ENCODE measurements around the gene PMF1. TPM values are rescaled to one million over a fixed set of nuclear protein-coding genes. Genes with fewer than 3 reads are reported as not detected.

The PMF1 gene
- total RNA-seq, 2 donors from 2014 or later: 122 to 127 TPM

DNA sequence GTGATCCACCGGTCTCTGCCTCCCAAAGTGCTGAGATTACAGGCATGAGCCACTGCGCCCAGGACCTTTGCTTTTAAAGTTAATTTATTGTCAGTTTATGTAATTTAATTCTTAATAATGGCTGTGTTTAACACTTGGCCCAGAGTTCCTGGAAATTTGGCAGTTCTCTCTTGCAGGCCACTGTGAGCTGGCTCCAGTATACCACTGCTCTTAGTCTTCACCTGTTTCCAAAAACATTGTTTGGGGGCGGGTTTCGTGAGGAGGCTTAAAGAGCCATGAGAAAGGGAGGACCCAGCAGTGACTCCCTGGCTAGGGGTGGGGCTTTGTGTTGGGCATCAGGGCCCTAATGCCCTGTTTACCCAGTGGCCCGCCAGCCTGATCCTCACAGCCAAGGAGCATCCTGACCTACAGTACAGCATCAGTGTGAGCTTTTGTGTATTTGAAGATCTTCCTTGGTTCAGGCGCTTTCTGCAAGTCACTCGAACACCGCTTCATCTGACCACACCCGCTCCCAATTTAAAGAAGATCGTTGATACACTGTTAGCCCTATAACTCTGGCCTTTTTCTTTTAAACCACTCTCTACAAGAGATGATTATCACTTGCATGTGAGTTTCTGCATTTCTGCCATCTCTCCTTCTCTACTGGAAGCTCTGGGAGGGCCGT, 17.1 kb downstream of the PMF1 start:
- peaks cover 25% of the 10 kb centered on the region for H3K4me1 Mint-ChIP-seq (ENCODE audit: low read depth)
- ATAC-seq (replicated peaks in 1 of 2) (no peak), DNase-seq (no peak)
- H3K4me3 Mint-ChIP-seq: no peak overlapping the region
- no peaks in the 10 kb centered on the region for H3K27me3 Mint-ChIP-seq (ENCODE audit: low read depth)
- no peaks in the 10 kb centered on the region for H3K9me3 Mint-ChIP-seq
- H3K36me3 Mint-ChIP-seq (ENCODE audit: insufficient read depth in 2 of 2): peaks cover 11 to 21% of the 10 kb centered on the region in 2 donors
- H3K27ac Mint-ChIP-seq: no peak overlapping the region

DNA sequence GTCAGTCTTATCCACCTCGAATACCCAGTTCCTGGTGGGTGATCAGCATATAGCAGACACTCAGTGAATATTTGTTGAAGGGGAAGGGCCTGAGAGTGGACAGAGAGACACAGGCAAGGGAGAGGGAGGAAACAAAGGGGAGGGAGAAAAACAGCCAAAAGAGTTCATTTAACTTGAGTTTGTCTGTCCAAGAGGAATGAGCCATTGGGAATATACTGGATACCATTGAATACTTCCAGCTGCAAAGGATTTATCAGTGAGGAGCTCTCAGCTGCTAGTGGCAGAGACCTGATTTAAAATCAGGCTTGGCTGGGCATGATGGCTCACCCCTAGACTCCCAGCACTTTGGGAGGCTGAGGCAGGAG, 17.6 kb downstream of the PMF1 start:
- H3K4me1 Mint-ChIP-seq (ENCODE audit: low read depth): peaks cover 20% of the 10 kb centered on the region
- no peak for DNase-seq
- H3K27ac Mint-ChIP-seq: no peak overlapping the region
- no peaks in the 10 kb centered on the region for H3K9me3 Mint-ChIP-seq
- no peak for ATAC-seq (replicated peaks in 1 of 2)
- no peaks in the 10 kb centered on the region for H3K27me3 Mint-ChIP-seq (ENCODE audit: low read depth)
- H3K36me3 Mint-ChIP-seq (ENCODE audit: insufficient read depth in 2 of 2): peaks cover 8 to 20% of the 10 kb centered on the region in 2 donors
- H3K4me3 Mint-ChIP-seq: no peak overlapping the region

DNA sequence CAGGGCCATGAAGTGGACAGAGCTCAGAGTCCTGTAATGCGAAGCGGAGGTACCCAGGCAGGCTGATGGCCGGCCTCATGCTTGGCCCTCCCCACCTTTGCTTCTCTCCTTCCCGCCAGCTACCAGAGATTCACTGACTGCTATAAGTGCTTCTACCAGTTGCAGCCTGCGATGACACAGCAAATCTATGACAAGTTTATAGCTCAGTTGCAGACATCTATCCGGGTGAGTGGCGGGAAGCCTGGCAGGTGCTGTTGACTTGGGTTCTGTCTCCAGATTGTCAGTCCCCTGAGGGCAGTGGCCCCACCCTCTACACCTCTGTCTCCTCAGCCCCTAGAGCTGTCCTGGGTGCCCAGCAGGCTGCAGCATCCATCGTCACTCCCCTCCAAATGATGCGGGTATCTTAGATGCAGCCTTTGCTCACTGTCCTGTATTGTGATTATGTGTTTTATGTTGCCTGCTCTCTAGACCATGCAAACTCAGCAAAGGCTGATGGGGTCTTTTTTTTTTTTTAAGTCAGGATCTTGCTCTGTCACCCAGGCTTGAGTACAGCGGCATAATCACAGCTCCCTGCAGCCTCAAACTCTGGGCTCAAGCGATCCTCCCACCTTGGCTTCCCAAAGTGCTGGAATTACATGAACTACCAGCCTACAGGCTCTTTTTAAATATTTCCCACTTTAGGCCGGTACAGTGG, 19.5 kb downstream of the PMF1 start:
- peaks cover 5% of the 10 kb centered on the region for H3K4me1 Mint-ChIP-seq (ENCODE audit: low read depth)
- H3K27me3 Mint-ChIP-seq (ENCODE audit: low read depth): no peaks in the 10 kb centered on the region
- no peaks in the 10 kb centered on the region for H3K9me3 Mint-ChIP-seq
- DNase-seq: no peak
- H3K27ac Mint-ChIP-seq: no peak overlapping the region
- peak in 1 of 2 donors; percentile 20 for ATAC-seq (replicated peaks in 1 of 2)
- H3K36me3 Mint-ChIP-seq (ENCODE audit: insufficient read depth in 2 of 2): peaks cover 8 to 23% of the 10 kb centered on the region in 2 donors
- no peak overlapping the region for H3K4me3 Mint-ChIP-seq

GRCh38 chr1:156233426-156234127, 20.8 kb downstream of the PMF1 start:
- DNase-seq (no peak), ATAC-seq (replicated peaks in 1 of 2) (no peak)
- no peak overlapping the region for H3K27ac Mint-ChIP-seq
- no peaks in the 10 kb centered on the region for H3K9me3 Mint-ChIP-seq
- no peaks in the 10 kb centered on the region for H3K4me1 Mint-ChIP-seq (ENCODE audit: low read depth)
- no peak overlapping the region for H3K4me3 Mint-ChIP-seq
- no peaks in the 10 kb centered on the region for H3K27me3 Mint-ChIP-seq (ENCODE audit: low read depth)
- H3K36me3 Mint-ChIP-seq (ENCODE audit: insufficient read depth in 2 of 2): peaks cover 9 to 22% of the 10 kb centered on the region in 2 donors

DNA sequence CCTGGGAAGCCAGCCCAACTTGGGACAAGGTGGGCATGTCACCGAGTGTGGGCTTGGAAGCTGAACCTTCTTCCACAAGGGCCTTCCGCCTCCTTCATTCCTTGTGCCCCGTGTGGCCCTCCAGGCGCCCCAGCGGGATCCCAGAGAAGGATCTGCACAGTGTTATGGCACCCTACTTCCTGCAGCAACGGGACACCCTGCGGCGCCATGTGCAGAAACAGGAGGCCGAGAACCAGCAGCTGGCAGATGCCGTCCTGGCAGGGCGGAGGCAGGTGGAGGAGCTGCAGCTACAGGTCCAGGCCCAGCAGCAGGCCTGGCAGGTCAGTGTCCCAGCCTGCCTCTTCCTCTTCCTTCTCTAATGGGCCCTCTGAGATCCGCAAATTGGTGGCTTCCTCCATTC, 23.4 kb downstream of the PMF1 start:
- DNase-seq: no peak
- no peak for ATAC-seq (replicated peaks in 1 of 2)
- Mint-ChIP-seq H3K4me1 (ENCODE audit: low read depth) (no peaks in the 10 kb centered on the region), H3K9me3 (no peaks in the 10 kb centered on the region), H3K27me3 (ENCODE audit: low read depth) (no peaks in the 10 kb centered on the region), H3K27ac (no peak overlapping the region), H3K4me3 (no peak overlapping the region), H3K36me3 (ENCODE audit: insufficient read depth in 2 of 2) (peaks cover 8 to 21% of the 10 kb centered on the region in 2 donors)

- ATAC-seq (replicated peaks in 1 of 2): no peak
- Mint-ChIP-seq H3K36me3 (ENCODE audit: insufficient read depth in 2 of 2) (peaks cover 8 to 21% of the 10 kb centered on the region in 2 donors), H3K27ac (no peak overlapping the region), H3K4me3 (no peak overlapping the region), H3K9me3 (no peaks in the 10 kb centered on the region), H3K4me1 (ENCODE audit: low read depth) (no peaks in the 10 kb centered on the region), H3K27me3 (ENCODE audit: low read depth) (no peaks in the 10 kb centered on the region)
- DNase-seq: no peak
These were observed 25.4 kb downstream of the PMF1 start for GRCh38 chr1:156238248-156238647.

DNA sequence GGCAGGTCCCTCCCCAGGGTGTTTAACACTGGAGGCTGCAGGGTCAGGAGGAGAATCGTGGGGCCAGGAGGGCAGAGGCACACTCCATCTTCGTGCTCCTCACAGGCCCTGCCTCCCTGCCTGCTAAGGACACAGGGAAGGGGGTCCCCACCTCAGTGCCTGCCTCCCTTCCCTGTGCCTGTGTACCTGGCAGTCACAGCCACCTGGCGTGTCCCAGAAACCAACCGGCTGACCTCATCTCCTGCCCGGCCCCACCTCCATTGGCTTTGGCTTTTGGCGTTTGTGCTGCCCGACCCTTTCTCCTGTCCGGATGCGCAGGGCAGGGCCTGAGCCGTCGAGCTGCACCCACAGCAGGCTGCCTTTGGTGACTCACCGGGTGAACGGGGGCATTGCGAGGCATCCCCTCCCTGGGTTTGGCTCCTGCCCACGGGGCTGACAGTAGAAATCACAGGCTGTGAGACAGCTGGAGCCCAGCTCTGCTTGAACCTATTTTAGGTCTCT, 28.6 kb downstream of the PMF1 start:
- H3K27me3 Mint-ChIP-seq (ENCODE audit: low read depth): peaks cover 8% of the 10 kb centered on the region
- no peak for ATAC-seq (replicated peaks in 1 of 2)
- H3K4me3 Mint-ChIP-seq: no peak overlapping the region
- DNase-seq: no peak
- H3K27ac Mint-ChIP-seq: no peak overlapping the region
- peaks cover 6 to 13% of the 10 kb centered on the region in 2 donors for H3K36me3 Mint-ChIP-seq (ENCODE audit: insufficient read depth in 2 of 2)
- peaks cover 20% of the 10 kb centered on the region for H3K4me1 Mint-ChIP-seq (ENCODE audit: low read depth)
- H3K9me3 Mint-ChIP-seq: no peaks in the 10 kb centered on the region

DNA sequence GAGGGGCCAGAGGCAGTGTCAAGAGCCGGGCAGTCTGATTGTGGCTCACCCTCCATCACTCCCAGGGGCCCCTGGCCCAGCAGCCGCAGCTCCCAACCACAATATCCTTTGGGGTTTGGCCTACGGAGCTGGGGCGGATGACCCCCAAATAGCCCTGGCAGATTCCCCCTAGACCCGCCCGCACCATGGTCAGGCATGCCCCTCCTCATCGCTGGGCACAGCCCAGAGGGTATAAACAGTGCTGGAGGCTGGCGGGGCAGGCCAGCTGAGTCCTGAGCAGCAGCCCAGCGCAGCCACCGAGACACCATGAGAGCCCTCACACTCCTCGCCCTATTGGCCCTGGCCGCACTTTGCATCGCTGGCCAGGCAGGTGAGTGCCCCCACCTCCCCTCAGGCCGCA, 29.1 kb downstream of the PMF1 start, which contains the start of gene BGLAP:
TSS of gene BGLAP (plus strand) at position 259 of the 400 bp plus-strand sequence. CDS start at position 307, 48 bp downstream.
- peaks cover 6 to 13% of the 10 kb centered on the region in 2 donors for H3K36me3 Mint-ChIP-seq (ENCODE audit: insufficient read depth in 2 of 2)
- H3K27ac Mint-ChIP-seq: no peak within 1 kb of the TSS
- DNase-seq (no peak), ATAC-seq (replicated peaks in 1 of 2) (peak in 1 of 2 donors; percentile 2)
- H3K9me3 Mint-ChIP-seq: no peaks in the 10 kb centered on the region
- peaks cover 8% of the 10 kb centered on the region for H3K27me3 Mint-ChIP-seq (ENCODE audit: low read depth)
- no peak within 1 kb of the TSS for H3K4me3 Mint-ChIP-seq
- H3K4me1 Mint-ChIP-seq (ENCODE audit: low read depth): peaks cover 21% of the 10 kb centered on the region

GRCh38 chr1:156242738-156243137, 29.9 kb downstream of the PMF1 start:
- no peaks in the 10 kb centered on the region for H3K9me3 Mint-ChIP-seq
- peaks cover 21% of the 10 kb centered on the region for H3K4me1 Mint-ChIP-seq (ENCODE audit: low read depth)
- DNase-seq: no peak
- H3K36me3 Mint-ChIP-seq (ENCODE audit: insufficient read depth in 2 of 2): peaks cover 4 to 8% of the 10 kb centered on the region in 2 donors
- no peak for ATAC-seq (replicated peaks in 1 of 2)
- peaks cover 8% of the 10 kb centered on the region for H3K27me3 Mint-ChIP-seq (ENCODE audit: low read depth)
- no peak overlapping the region for H3K4me3 Mint-ChIP-seq
- H3K27ac Mint-ChIP-seq: no peak overlapping the region

DNA sequence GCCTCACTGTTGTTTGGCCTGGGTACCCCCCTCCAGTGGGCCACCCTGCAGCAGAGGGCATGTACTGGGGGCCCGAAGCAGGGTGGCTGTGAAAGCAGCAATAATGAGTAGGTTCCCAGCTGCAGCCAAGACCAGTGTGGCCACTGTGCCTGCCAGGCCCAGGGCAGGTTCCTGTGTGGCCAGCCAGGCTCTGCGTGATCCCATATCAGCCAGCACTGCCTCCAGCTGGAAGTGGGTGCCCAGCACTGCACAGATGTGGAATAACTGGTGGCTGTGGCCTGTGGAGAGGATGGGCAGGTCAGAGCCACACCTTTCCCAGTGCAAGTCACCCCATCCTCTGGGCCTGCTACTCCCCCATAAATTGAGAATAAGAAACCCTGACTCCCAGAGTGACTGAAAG, 31.3 kb downstream of the PMF1 start:
- Mint-ChIP-seq H3K36me3 (ENCODE audit: insufficient read depth in 2 of 2) (peaks cover 0 to 4% of the 10 kb centered on the region in 2 donors), H3K27me3 (ENCODE audit: low read depth) (peaks cover 8% of the 10 kb centered on the region), H3K4me1 (ENCODE audit: low read depth) (peaks cover 21% of the 10 kb centered on the region), H3K27ac (no peak overlapping the region), H3K4me3 (no peak overlapping the region), H3K9me3 (no peaks in the 10 kb centered on the region)
- no peak for ATAC-seq (replicated peaks in 1 of 2)
- no peak for DNase-seq

- Mint-ChIP-seq H3K27ac (no peak overlapping the region), H3K9me3 (no peaks in the 10 kb centered on the region), H3K4me1 (ENCODE audit: low read depth) (peaks cover 21% of the 10 kb centered on the region), H3K27me3 (ENCODE audit: low read depth) (peaks cover 8% of the 10 kb centered on the region), H3K4me3 (peak overlapping the region; percentile 83 to 86), H3K36me3 (ENCODE audit: insufficient read depth in 2 of 2) (peaks cover 0 to 4% of the 10 kb centered on the region in 2 donors)
- DNase-seq (no peak), ATAC-seq (replicated peaks in 1 of 2) (no peak)
These were observed 31.9 kb downstream of the PMF1 start for GRCh38 chr1:156244712-156245111.

DNA sequence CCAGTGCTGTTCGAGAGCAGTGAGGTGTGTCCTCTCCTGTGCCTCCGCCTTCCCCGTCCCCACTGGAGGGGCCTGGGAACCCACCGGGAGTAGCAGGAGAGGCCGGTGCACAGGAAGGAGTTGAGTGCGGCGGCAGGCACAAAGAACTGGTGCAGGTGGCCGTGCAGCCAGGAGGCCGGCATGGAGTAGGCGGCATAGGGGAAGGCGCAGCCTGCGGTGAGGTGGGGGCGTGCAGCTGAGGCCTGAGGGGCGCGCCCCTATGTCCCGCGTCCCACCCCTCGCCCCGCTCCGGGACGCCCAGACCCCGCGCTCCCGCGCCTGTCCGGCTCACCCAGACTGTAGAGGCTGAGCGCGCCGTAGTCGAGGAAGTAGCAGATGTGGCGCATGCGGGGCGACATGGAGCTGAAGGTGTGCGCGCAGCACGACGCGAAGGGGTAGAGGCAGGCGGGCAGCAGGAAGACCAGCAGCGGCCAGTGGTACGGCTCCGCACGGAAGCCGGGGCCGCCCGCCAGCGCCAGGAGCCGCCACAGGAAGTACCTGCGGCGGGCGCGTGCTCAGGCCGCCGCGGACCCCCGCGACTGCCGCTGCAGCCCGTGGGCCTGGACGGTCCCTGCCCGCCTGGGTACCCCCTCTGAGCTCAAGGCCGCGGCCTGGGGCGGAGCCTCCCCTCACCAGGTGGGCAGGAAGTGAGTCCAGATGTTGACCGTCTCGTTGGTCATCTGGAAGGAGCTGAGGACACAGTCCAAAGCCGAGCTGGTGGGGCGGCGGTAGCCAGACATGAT, 32.8 kb downstream of the PMF1 start:
- ATAC-seq (replicated peaks in 1 of 2) (peak; percentile 38 to 61), DNase-seq (peak; percentile 47)
- peak overlapping the region; percentile 45 for H3K27ac Mint-ChIP-seq
- no peaks in the 10 kb centered on the region for H3K9me3 Mint-ChIP-seq
- peak overlapping the region; percentile 83 to 86 for H3K4me3 Mint-ChIP-seq
- H3K4me1 Mint-ChIP-seq (ENCODE audit: low read depth): peaks cover 21% of the 10 kb centered on the region
- H3K36me3 Mint-ChIP-seq (ENCODE audit: insufficient read depth in 2 of 2): peaks cover 0 to 5% of the 10 kb centered on the region in 2 donors
- peaks cover 8% of the 10 kb centered on the region for H3K27me3 Mint-ChIP-seq (ENCODE audit: low read depth)
